GM21737 (cell line): Measurements from ENCODE around the gene SLC38A3.

Experiments used
- ATAC-seq: cut with Tn5 transposase; IDR thresholded peaks from one replicate; pipeline ENCODE4 v1.9.1; 2021; ENCODE audit warnings: mild to moderate bottlenecking, moderate library complexity; ENCODE audit not compliant: unreplicated experiment

SLC38A3 gene

GRCh38 chr3:50265571-50265970, 60.5 kb downstream of the SLC38A3 start:
- no peak for ATAC-seq

- ATAC-seq, result no peak
Measured at GRCh38 chr3:50266017-50266416, 60.9 kb downstream of the SLC38A3 start.

GRCh38 chr3:50266836-50267235, 61.8 kb downstream of the SLC38A3 start:
- ATAC-seq, result no peak

- ATAC-seq, result no peak
Measured at GRCh38 chr3:50267280-50267913, 62.3 kb downstream of the SLC38A3 start.

GRCh38 chr3:50268276-50268675, 63.2 kb downstream of the SLC38A3 start:
- ATAC-seq, result no peak

GRCh38 chr3:50268703-50269451, 63.8 kb downstream of the SLC38A3 start, which contains the start of gene SEMA3B:
SEMA3B (plus strand) TSS chr3:50269147; CDS start chr3:50269241, 94 bp downstream.
- ATAC-seq, result no peak

GRCh38 chr3:50269460-50269859, 64.4 kb downstream of the SLC38A3 start:
- no peak for ATAC-seq

GRCh38 chr3:50269977-50270413, 64.9 kb downstream of the SLC38A3 start:
- ATAC-seq, result no peak

GRCh38 chr3:50270422-50271224, 65.6 kb downstream of the SLC38A3 start:
- no peak for ATAC-seq
